IMR-90 (cell line): ENCODE data around the gene PDE4B. TPM values are rescaled to one million over a fixed set of nuclear protein-coding genes. Genes with fewer than 3 reads are reported as not detected.

Source experiments
- ATAC-seq: fragments of 200-7000 bp; cut with Tn5 transposase; 2 replicates; pipeline ENCODE4 v1.9.1; 2020; ENCODE audit warnings: low read depth, mild to moderate bottlenecking, moderate library complexity
- BruUV-seq: library from RNA; stranded (reverse); fragments of 400-500 nt; replicated peaks from 2 replicates; lab custom pipeline; 2021; lab: Mats Ljungman, UMichigan
- CTCF ChIA-PET: fragments of 300-600 bp; formaldehyde crosslinking; extraction: SDS; loops from one replicate; lab custom pipeline; 2021; ENCODE audit warnings: antibody characterized with exemption; lab: Yijun Ruan, JAX
- POLR2A ChIA-PET: fragments of 300-600 bp; sonication (Branson Sonifier 250); formaldehyde crosslinking; loops from one replicate; lab custom pipeline; 2022; ENCODE audit warnings: antibody characterized with exemption; ENCODE audit not compliant: unreplicated experiment; lab: Charles Lee
- DNase-seq: peaks from one replicate; pipeline ENCODE4 v3.0.0; 2013
- H2AFZ ChIP-seq: replicated peaks from 2 replicates; pipeline ENCODE3; 2013; ENCODE audit warnings: low read length, mild to moderate bottlenecking; ENCODE audit not compliant: poor library complexity
- H2AK5ac ChIP-seq: 2 replicates; pipeline ENCODE4 v1.6.1; 2013; ENCODE audit warnings: low read depth, low read length, inconsistent platforms
- H2AK9ac ChIP-seq: replicated peaks from 2 replicates; pipeline ENCODE3; 2013; ENCODE audit warnings: mild to moderate bottlenecking, low read depth, low read length, moderate library complexity; ENCODE audit not compliant: poor library complexity
- H2BK120ac ChIP-seq: 2 replicates; pipeline ENCODE4 v1.6.1; 2013; ENCODE audit warnings: low read depth, low read length, inconsistent platforms
- H2BK15ac ChIP-seq: 3 replicates; pipeline ENCODE4 v1.6.1; 2013; ENCODE audit warnings: low read depth, low read length, inconsistent platforms
- H2BK20ac ChIP-seq: 2 replicates; pipeline ENCODE4 v1.6.1; 2013; ENCODE audit warnings: low read depth, mild to moderate bottlenecking, inconsistent platforms, low read length, moderate library complexity
- H2BK5ac ChIP-seq: 2 replicates; pipeline ENCODE4 v1.6.1; 2013; ENCODE audit warnings: mild to moderate bottlenecking, low read depth, low read length, inconsistent platforms; ENCODE audit not compliant: poor library complexity, severe bottlenecking
- H3K14ac ChIP-seq: replicated peaks from 2 replicates; pipeline ENCODE4 v1.6.1; 2013; ENCODE audit warnings: low read depth, low read length, inconsistent platforms
- H3K18ac ChIP-seq: 2 replicates; pipeline ENCODE4 v1.6.1; 2013; ENCODE audit warnings: low read depth, low read length, control low read depth
- H3K23ac ChIP-seq: 2 replicates; pipeline ENCODE4 v1.6.1; 2013; ENCODE audit warnings: low read depth, low read length, inconsistent platforms
- H3K27ac ChIP-seq: 2 replicates; pipeline ENCODE4 v1.5.1; 2013; ENCODE audit warnings: mild to moderate bottlenecking, control low read depth, low read length; ENCODE audit not compliant: insufficient read depth
- H3K27me3 ChIP-seq: 2 replicates; pipeline ENCODE4 v1.6.1; 2013; ENCODE audit warnings: low read length; ENCODE audit not compliant: control insufficient read depth, insufficient read depth
- H3K36me3 ChIP-seq: 2 replicates; pipeline ENCODE4 v1.6.1; 2013; ENCODE audit warnings: low read length, mixed read lengths; ENCODE audit not compliant: control insufficient read depth, insufficient read depth
- H3K4ac ChIP-seq: 2 replicates; pipeline ENCODE4 v1.6.1; 2013; ENCODE audit warnings: low read depth, low read length, inconsistent platforms
- H3K4me1 ChIP-seq: 2 replicates; pipeline ENCODE4 v1.6.1; 2013; ENCODE audit warnings: low read length, mixed read lengths; ENCODE audit not compliant: control insufficient read depth, insufficient read depth
- H3K4me2 ChIP-seq: 2 replicates; pipeline ENCODE4 v1.6.1; 2013; ENCODE audit warnings: low read depth, mild to moderate bottlenecking, control low read depth, low read length, moderate library complexity
- H3K4me3 ChIP-seq: 2 replicates; pipeline ENCODE4 v1.5.1; 2013; ENCODE audit warnings: low read depth, mild to moderate bottlenecking, control low read depth, low read length, moderate library complexity; ENCODE audit not compliant: insufficient read depth
- H3K56ac ChIP-seq: 2 replicates; pipeline ENCODE4 v1.6.1; 2013; ENCODE audit warnings: low read length, inconsistent platforms; ENCODE audit not compliant: insufficient read depth; ENCODE audit errors: extremely low read depth
- H3K79me1 ChIP-seq, 2 experiments: 2 replicates each; pipeline ENCODE4 v1.6.1; 2013; ENCODE audit warnings: low read length in 2 of 2, inconsistent platforms in 1 of 2, low read depth in 1 of 2
- H3K9ac ChIP-seq: 2 replicates; pipeline ENCODE4 v1.6.1; 2013; ENCODE audit warnings: low read depth, low read length, control low read depth
- H3K9me1 ChIP-seq: 2 replicates; pipeline ENCODE4 v1.6.1; 2013; ENCODE audit warnings: low read length, inconsistent platforms; ENCODE audit not compliant: insufficient read depth
- H3K9me3 ChIP-seq: 2 replicates; pipeline ENCODE4 v1.6.1; 2013; ENCODE audit warnings: low read length; ENCODE audit not compliant: control insufficient read depth, insufficient read depth
- H4K20me1 ChIP-seq: 2 replicates; pipeline ENCODE4 v1.6.1; 2013; ENCODE audit warnings: low read length, inconsistent platforms; ENCODE audit not compliant: insufficient read depth
- H4K5ac ChIP-seq: 2 replicates; pipeline ENCODE4 v1.6.1; 2013; ENCODE audit warnings: mild to moderate bottlenecking, low read depth, low read length, control low read depth
- H4K8ac ChIP-seq, 2 experiments: 2 replicates each; pipeline ENCODE4 v1.6.1; 2013; ENCODE audit warnings: low read depth in 2 of 2, low read length in 2 of 2, control low read depth in 1 of 2, inconsistent platforms in 1 of 2
- H4K91ac ChIP-seq: 2 replicates; pipeline ENCODE4 v1.6.1; 2013; ENCODE audit warnings: low read depth, low read length, inconsistent platforms; ENCODE audit not compliant: insufficient read depth
- CEBPB ChIP-seq: IDR thresholded peaks from 2 replicates; pipeline ENCODE4 v1.6.1; 2012; ENCODE audit warnings: low read depth, low read length, improper control_type of control experiment
- FOS ChIP-seq: fragments of 150-350 bp; IDR thresholded peaks from 2 replicates; pipeline ENCODE4 v1.6.1; 2016; ENCODE audit warnings: low read depth, low read length
- MAFK ChIP-seq: IDR thresholded peaks from 2 replicates; pipeline ENCODE4 v1.6.1; 2012; ENCODE audit warnings: low read depth, low read length, improper control_type of control experiment
- MAZ ChIP-seq: IDR thresholded peaks from 2 replicates; pipeline ENCODE4 v1.6.1; 2012; ENCODE audit warnings: low read depth, mild to moderate bottlenecking, low read length, improper control_type of control experiment, moderate library complexity, borderline replicate concordance
- MXI1 ChIP-seq: IDR thresholded peaks from 2 replicates; pipeline ENCODE4 v1.6.1; 2012; ENCODE audit warnings: low read depth, mild to moderate bottlenecking, low read length, moderate library complexity, borderline replicate concordance
- NFE2L2 ChIP-seq: fragments of 150-350 bp; IDR thresholded peaks from 2 replicates; pipeline ENCODE4 v1.6.1; 2016; ENCODE audit warnings: low read depth, mild to moderate bottlenecking, low read length
- POLR2A ChIP-seq: IDR thresholded peaks from 2 replicates; pipeline ENCODE4 v1.6.1; 2012; ENCODE audit warnings: mild to moderate bottlenecking, low read depth, low read length
- RAD21 ChIP-seq: IDR thresholded peaks from 2 replicates; pipeline ENCODE4 v1.6.1; 2012; ENCODE audit warnings: low read length, improper control_type of control experiment
- RCOR1 ChIP-seq: IDR thresholded peaks from 2 replicates; pipeline ENCODE4 v1.6.1; 2012; ENCODE audit warnings: mild to moderate bottlenecking, low read length, improper control_type of control experiment; ENCODE audit not compliant: insufficient replicate concordance
- RFX5 ChIP-seq: IDR thresholded peaks from 2 replicates; pipeline ENCODE4 v1.8.0; 2012; ENCODE audit warnings: low read depth, mild to moderate bottlenecking, low read length, moderate library complexity
- SMC3 ChIP-seq: fragments of 150-350 bp; IDR thresholded peaks from 2 replicates; pipeline ENCODE4 v1.6.1; 2016; ENCODE audit warnings: low read depth, mild to moderate bottlenecking, antibody characterized with exemption, low read length, moderate library complexity
- WGBS, 2 experiments: methylation state at CpG; one replicate each; pipeline versions ENCODE4 v1.1.5 to v1.1.7; 2013; ENCODE audit warnings: missing lambda C conversion rate in 2 of 2; ENCODE audit not compliant: insufficient read length in 1 of 2; ENCODE audit errors: extremely low coverage in 2 of 2; 5-methylcytosine and 5-hydroxymethylcytosine counted together
- dilution Hi-C: fragments of 300-500 bp; cut with HindIII; formaldehyde crosslinking; loops from one replicate; pipeline ENCODE4 v1.14.3; 2018; ENCODE audit warnings: low sequenced_read_pairs; ENCODE audit not compliant: unreplicated experiment
- in situ Hi-C: fragments of 300-500 bp; cut with MboI; formaldehyde crosslinking; loops from 3 replicates; pipeline ENCODE4 v1.14.3; 2019; ENCODE audit warnings: low sequenced_read_pairs, inconsistent platforms, mixed read lengths
- intact Hi-C: fragments of 100-400 bp; cut with micrococcal nuclease; formaldehyde crosslinking; loops from 2 replicates; pipeline ENCODE4 v1.10.0; 2022
- polyA plus RNA-seq, 3 experiments: library from polyadenylated mRNA; depleted of rRNA; stranded (reverse); fragments of >200 nt; gene quantifications; 2 replicates each; pipeline ENCODE4 v1.2.3, GENCODE V29; 2012; ENCODE audit warnings: low replicate concordance in 1 of 3
- total RNA-seq: library from RNA; depleted of rRNA; stranded (reverse); fragments of >200 nt; gene quantifications from 2 replicates; pipeline ENCODE4 v1.2.3, GENCODE V29; 2012
- TF ChIP-seq, protein P1 (sequence below): conservative IDR thresholded peaks from 2 replicates; pipeline ENCODE4 v1.5.1; 2012; ENCODE audit warnings: mild to moderate bottlenecking, low read depth, low read length, improper control_type of control experiment

Gene PDE4B
- total and polyA plus RNA-seq, 2 of the 4 experiments (the other 2 are of a cell fraction): 5.8 to 21.3 TPM

GRCh38 chr1:66035616-66036245, 243.0 kb downstream of the PDE4B start:
- no peaks in the 10 kb centered on the region for H3K4me1 ChIP-seq
- H3K79me1 ChIP-seq: no peaks in the 10 kb centered on the region
- no peak overlapping the region for H3K56ac ChIP-seq
- no TSS peak for BruUV-seq
- H3K14ac ChIP-seq: no peak overlapping the region
- H3K27me3 ChIP-seq: no peaks in the 10 kb centered on the region
- no peak overlapping the region for H2BK5ac ChIP-seq
- intact Hi-C loops (no loop called here), dilution Hi-C loops (no loop called here), in situ Hi-C loops (no loop called here)
- H3K23ac ChIP-seq: no peak overlapping the region
- no peak overlapping the region for H3K4me2 ChIP-seq
- H2AK9ac ChIP-seq: no peak overlapping the region
- H4K20me1 ChIP-seq: no peaks in the 10 kb centered on the region
- H4K8ac ChIP-seq: no peak overlapping the region
- CTCF ChIA-PET: no interaction called here
- H3K36me3 ChIP-seq: no peaks in the 10 kb centered on the region
- TF ChIP-seq MXI1 (no peak), POLR2A (no peak), CEBPB (no peak), MAZ (no peak), FOS (no peak), MAFK (no peak), RAD21 (no peak), NFE2L2 (no peak), RFX5 (no peak), RCOR1 (no peak), SMC3 (no peak)
- TF ChIP-seq, protein P1, sequence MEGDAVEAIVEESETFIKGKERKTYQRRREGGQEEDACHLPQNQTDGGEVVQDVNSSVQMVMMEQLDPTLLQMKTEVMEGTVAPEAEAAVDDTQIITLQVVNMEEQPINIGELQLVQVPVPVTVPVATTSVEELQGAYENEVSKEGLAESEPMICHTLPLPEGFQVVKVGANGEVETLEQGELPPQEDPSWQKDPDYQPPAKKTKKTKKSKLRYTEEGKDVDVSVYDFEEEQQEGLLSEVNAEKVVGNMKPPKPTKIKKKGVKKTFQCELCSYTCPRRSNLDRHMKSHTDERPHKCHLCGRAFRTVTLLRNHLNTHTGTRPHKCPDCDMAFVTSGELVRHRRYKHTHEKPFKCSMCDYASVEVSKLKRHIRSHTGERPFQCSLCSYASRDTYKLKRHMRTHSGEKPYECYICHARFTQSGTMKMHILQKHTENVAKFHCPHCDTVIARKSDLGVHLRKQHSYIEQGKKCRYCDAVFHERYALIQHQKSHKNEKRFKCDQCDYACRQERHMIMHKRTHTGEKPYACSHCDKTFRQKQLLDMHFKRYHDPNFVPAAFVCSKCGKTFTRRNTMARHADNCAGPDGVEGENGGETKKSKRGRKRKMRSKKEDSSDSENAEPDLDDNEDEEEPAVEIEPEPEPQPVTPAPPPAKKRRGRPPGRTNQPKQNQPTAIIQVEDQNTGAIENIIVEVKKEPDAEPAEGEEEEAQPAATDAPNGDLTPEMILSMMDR: no peak
- no peak overlapping the region for H4K5ac ChIP-seq
- POLR2A ChIA-PET: no interaction called here
- H2AK5ac ChIP-seq: no peak overlapping the region
- H3K4ac ChIP-seq: no peak overlapping the region
- H3K27ac ChIP-seq: no peak overlapping the region
- H3K9me1 ChIP-seq: no peaks in the 10 kb centered on the region
- no peak overlapping the region for H2BK120ac ChIP-seq
- no peak for ATAC-seq
- H3K4me3 ChIP-seq: no peak overlapping the region
- no peak overlapping the region for H2AFZ ChIP-seq
- no CpG with 5 or more reads among the region's 1 CpG for WGBS, 2 experiments
- no peak for DNase-seq
- no peaks in the 10 kb centered on the region for H3K9me3 ChIP-seq
- no peak overlapping the region for H2BK15ac ChIP-seq
- H2BK20ac ChIP-seq: no peak overlapping the region
- no peak overlapping the region for H3K18ac ChIP-seq
- no peak overlapping the region for H3K9ac ChIP-seq
- no peak overlapping the region for H4K91ac ChIP-seq
